Small intestine (tissue), 16 donors: ENCODE results near the gene PAK5. TPM values are rescaled to one million over a fixed set of nuclear protein-coding genes. Genes with fewer than 3 reads are reported as not detected.

Experiments
- DNase-seq, 2 donors: peaks; one replicate each; pipeline versions ENCODE4 v3.0.0 to v3.0.0-alpha.2; 2013
- FAIRE-seq: peaks from 2 replicates; lab custom pipeline; 2012; peaks lifted over from hg19 to GRCh38; lab: Jason Lieb, UNC
- H3K27ac ChIP-seq, 3 donors: one replicate each; pipeline ENCODE4 v1.5.1; 2013; ENCODE audit warnings: low read length in 2 of 3, mild to moderate bottlenecking in 2 of 3, control low read depth in 1 of 3, inconsistent platforms in 1 of 3, low read depth in 1 of 3, moderate library complexity in 1 of 3
- H3K27me3 ChIP-seq, 3 donors: one replicate each; pipeline ENCODE4 v1.6.1; 2013; ENCODE audit warnings: low read length in 3 of 3, inconsistent platforms in 1 of 3; ENCODE audit not compliant: control insufficient read depth in 3 of 3, insufficient read depth in 3 of 3
- H3K36me3 ChIP-seq, 3 donors: one replicate each; pipeline ENCODE4 v1.6.1; 2013; ENCODE audit warnings: low read length in 3 of 3, inconsistent platforms in 1 of 3, low read depth in 1 of 3, mild to moderate bottlenecking in 1 of 3, moderate library complexity in 1 of 3; ENCODE audit not compliant: control insufficient read depth in 3 of 3, insufficient read depth in 2 of 3
- H3K4me1 ChIP-seq, 3 donors: one replicate each; pipeline ENCODE4 v1.6.1; 2013; ENCODE audit warnings: low read length in 2 of 3, inconsistent platforms in 1 of 3, low read depth in 1 of 3, mild to moderate bottlenecking in 1 of 3, moderate library complexity in 1 of 3; ENCODE audit not compliant: control insufficient read depth in 3 of 3, insufficient read depth in 2 of 3
- H3K4me3 ChIP-seq, 3 donors: one replicate each; pipeline ENCODE4 v1.5.1; 2013; ENCODE audit warnings: low read length in 3 of 3, control low read depth in 1 of 3, inconsistent platforms in 1 of 3, low read depth in 1 of 3, mild to moderate bottlenecking in 1 of 3, moderate library complexity in 1 of 3
- H3K9me3 ChIP-seq, 2 donors: one replicate each; pipeline ENCODE4 v1.6.1; 2013; ENCODE audit warnings: low read depth in 1 of 2, low read length in 1 of 2; ENCODE audit not compliant: control insufficient read depth in 2 of 2, insufficient read depth in 1 of 2
- WGBS, 3 donors: extraction: QIAGEN DNeasy Blood & Tissue Kit; methylation state at CpG; one replicate each; pipeline ENCODE4 v1.1.7; 2013; 5-methylcytosine and 5-hydroxymethylcytosine counted together
- long read RNA-seq, 10 donors: transcript quantifications; one replicate each; lab custom pipeline, GENCODE V29; 2026
- polyA plus RNA-seq, 4 donors: library from polyadenylated mRNA; stranded (reverse) in 3 of 4; unstranded in 1 of 4; fragments of 200-250 nt in 3 of 4; fragments of 120-200 nt in 1 of 4; gene quantifications; one replicate each; pipeline versions ENCODE4 v1.2.1 to v1.2.3, GENCODE V29; 2013
- donor health status: healthy with polysubstance abuse.
- donor health status: control.
- donor health status: control.
- donor health status: Bipolar disorder and iron deficiency.
- donor health status: healthy.

The PAK5 gene
- polyA plus RNA-seq: under 1 TPM in 2 of 4 donors, not detected in 2; 0.10 to 0.27 TPM
- long read RNA-seq, donor 1: 0 reads
- long read RNA-seq, donor 2: 0 reads
- long read RNA-seq, donor 3: 0 reads
- long read RNA-seq, donor 4: 0 reads
- long read RNA-seq, donor 5: 0 reads
- long read RNA-seq, donor 6: 0 reads
- long read RNA-seq, donor 7: 0 reads
- long read RNA-seq, donor 8: 0 reads
- long read RNA-seq, donor 9: 0 reads
- long read RNA-seq, donor 10, full-length matches to known transcripts: 1 of 1 reads
- long read RNA-seq, donor 10, partial matches to known transcripts: 0 of 1 reads
- long read RNA-seq, donor 10, other reads (novel, unspliced or antisense): 0 of 1 reads

DNA sequence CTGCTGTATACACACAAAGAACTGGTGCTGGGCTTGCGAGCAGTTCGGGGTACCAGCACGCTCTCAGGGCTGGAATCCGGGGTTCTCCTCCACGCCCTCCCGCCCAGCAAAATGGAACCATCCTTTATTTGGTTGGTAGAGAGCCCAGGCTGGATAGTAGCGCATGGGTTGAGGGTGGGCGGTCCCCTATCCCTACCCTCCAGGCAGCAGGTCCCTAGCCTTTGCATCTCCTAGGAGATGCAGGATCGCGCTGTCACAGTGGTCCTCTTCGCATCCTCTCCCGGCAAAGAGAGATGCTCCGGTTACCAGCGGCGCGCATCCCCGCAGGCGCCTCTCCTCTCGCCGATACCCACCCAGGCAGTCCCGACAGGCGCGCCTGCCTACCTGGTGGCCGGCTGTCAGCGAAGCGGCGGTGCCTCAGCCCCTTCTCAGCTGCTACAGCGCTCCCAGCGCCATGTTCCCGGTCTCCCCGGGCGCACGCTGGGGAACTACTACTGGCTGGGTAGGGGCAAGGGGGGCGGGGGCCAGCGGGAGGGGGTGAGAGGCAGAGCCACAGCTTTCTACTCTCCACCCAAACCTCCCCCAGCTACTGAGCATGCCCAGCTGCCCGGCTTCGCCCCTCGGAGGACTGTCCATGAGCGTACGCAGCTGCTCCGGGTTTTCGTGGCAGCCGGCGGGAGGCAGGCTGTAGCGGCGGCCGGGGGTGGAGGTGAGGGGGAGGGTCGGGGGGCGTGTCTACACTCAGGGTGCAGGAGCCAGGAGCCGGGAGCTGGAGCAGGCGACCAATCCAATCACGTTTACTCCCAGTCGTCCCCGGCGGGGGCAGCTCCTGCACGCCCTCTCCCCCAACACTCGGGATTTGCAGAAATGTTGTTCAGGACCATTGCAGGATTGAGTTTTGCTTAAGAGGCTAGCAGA, at the start of gene PAK5:
Gene PAK5, minus strand, starts transcription at position 699 of the 918 bp plus-strand sequence. CDS start 194,748 bp downstream, outside the sequence.
- WGBS, 3 donors: 1 to 5% (median 2%) methylated on average over 53 to 57 of the region's 57 CpGs
- Histone ChIP-seq H3K4me3 (peak within 1 kb of the TSS in 1 of 3 donors; percentile 50), H3K36me3 (no peaks in the 10 kb centered on the region), H3K9me3 (peaks cover 0 to 3% of the 10 kb centered on the region in 2 donors), H3K27me3 (peaks cover 5 to 14% (median 13%) of the 10 kb centered on the region in 3 donors), H3K27ac (no peak within 1 kb of the TSS), H3K4me1 (peaks cover 0 to 9% (median 0%) of the 10 kb centered on the region in 3 donors)
- FAIRE-seq (no peak), DNase-seq (peak; percentile 29 to 83)

DNA sequence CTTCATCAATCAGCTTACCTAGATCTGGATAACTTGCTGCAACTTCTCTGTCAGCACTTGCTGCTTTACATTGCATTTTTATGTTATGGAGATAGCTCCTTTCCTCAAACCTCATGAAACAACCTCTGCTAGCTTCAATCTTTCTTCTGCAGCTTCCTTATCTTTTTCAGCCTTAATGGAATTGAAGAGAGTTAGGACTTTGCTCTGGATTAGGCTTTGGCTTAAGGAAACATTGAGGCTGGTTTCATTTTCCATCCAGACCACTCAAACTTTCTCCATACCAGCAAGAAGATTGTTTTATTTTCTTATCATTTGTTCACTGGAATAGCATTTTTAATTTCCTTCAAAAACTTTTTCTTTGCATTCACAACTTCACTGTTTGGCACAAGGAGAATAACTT, 48.8 kb upstream of the PAK5 start:
- H3K4me1 ChIP-seq: peaks cover 0 to 6% (median 0%) of the 10 kb centered on the region in 3 donors
- DNase-seq (peak; percentile 49 to 74), FAIRE-seq (no peak)
- peak overlapping the region in 2 of 3 donors; percentile 4 to 33 for H3K27ac ChIP-seq
- H3K27me3 ChIP-seq: no peaks in the 10 kb centered on the region
- H3K9me3 ChIP-seq: no peaks in the 10 kb centered on the region
- H3K36me3 ChIP-seq: no peaks in the 10 kb centered on the region
- no peak overlapping the region for H3K4me3 ChIP-seq

DNA sequence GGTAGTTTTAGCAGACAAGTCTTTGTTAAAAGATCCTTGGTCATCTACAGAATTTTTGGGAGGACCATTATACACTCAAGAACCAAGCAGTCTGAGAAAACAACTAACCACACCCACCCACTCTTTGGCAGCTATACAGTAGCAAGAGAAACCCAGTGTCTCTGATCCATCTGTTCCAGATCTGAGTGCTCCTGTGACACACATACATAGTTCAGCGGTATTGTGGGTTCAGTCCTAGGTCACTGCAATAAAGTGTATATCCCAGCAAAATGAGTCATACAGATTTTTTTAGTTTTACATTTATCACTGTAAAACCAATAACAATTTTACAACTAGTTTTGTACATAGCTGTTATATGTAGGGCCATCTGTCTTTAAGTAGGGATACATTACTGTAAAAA, 47.4 kb upstream of the PAK5 start:
- H3K4me1 ChIP-seq: peaks cover 0 to 6% (median 0%) of the 10 kb centered on the region in 3 donors
- H3K27ac ChIP-seq: peak overlapping the region in 1 of 3 donors; percentile 55
- FAIRE-seq: no peak
- H3K4me3 ChIP-seq: no peak overlapping the region
- H3K27me3 ChIP-seq: no peaks in the 10 kb centered on the region
- DNase-seq: peak; percentile 46 to 65
- no peaks in the 10 kb centered on the region for H3K9me3 ChIP-seq
- WGBS, 3 donors: 18 to 60% (median 33%) methylated on average over 1 of the region's 1 CpG
- H3K36me3 ChIP-seq: no peaks in the 10 kb centered on the region

DNA sequence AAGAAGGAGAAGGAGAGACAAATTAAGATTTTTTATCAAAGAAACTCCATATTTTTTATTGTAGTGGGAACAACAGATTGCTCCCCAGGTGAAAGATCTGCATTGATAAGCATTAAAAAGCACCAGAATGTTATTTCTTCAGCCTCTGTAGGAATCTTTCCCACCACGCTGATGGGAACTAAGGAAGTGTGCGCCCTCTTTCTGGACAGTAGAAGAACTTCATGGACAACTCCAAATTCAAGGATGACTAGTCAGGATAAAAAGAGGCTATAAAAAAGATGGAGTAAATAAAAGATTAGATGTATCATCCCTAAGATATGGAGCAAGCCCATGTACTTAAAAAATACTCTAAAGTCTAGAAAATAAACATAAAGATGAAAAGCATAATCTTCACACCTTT, 45.8 kb upstream of the PAK5 start:
- no peaks in the 10 kb centered on the region for H3K9me3 ChIP-seq
- FAIRE-seq (no peak), DNase-seq (no peak)
- WGBS, 3 donors: 40 to 47% (median 43%) methylated on average over 2 of the region's 2 CpGs
- H3K4me1 ChIP-seq: peaks cover 0 to 6% (median 0%) of the 10 kb centered on the region in 3 donors
- H3K27me3 ChIP-seq: no peaks in the 10 kb centered on the region
- H3K27ac ChIP-seq: no peak overlapping the region
- H3K36me3 ChIP-seq: no peaks in the 10 kb centered on the region
- H3K4me3 ChIP-seq: no peak overlapping the region

DNA sequence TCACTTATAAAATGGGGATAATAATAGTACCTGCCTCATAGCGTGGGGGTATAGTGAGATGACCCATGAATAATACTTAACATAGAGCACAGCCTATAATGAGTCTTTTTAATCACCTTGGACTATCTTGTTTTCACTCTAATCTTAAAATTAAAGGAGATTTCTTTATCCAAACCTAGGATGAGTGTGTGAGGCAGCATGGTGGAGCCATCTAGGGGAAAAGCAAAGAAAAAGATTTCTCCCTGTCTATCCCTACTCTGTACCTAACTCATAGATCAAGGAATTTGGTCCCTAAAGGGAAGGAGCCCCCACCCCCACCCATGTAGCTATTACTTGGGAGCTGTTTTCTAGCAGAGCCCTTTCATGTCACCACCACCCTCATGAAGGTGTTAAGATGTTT, 45.2 kb upstream of the PAK5 start:
- H3K4me3 ChIP-seq: no peak overlapping the region
- 32 to 57% (median 48%) methylated on average over 1 of the region's 1 CpG for WGBS, 3 donors
- no peaks in the 10 kb centered on the region for H3K27me3 ChIP-seq
- no peak overlapping the region for H3K27ac ChIP-seq
- H3K4me1 ChIP-seq: peaks cover 0 to 6% (median 0%) of the 10 kb centered on the region in 3 donors
- FAIRE-seq (no peak), DNase-seq (peak; percentile 15 to 45)
- no peaks in the 10 kb centered on the region for H3K36me3 ChIP-seq
- H3K9me3 ChIP-seq: no peaks in the 10 kb centered on the region

DNA sequence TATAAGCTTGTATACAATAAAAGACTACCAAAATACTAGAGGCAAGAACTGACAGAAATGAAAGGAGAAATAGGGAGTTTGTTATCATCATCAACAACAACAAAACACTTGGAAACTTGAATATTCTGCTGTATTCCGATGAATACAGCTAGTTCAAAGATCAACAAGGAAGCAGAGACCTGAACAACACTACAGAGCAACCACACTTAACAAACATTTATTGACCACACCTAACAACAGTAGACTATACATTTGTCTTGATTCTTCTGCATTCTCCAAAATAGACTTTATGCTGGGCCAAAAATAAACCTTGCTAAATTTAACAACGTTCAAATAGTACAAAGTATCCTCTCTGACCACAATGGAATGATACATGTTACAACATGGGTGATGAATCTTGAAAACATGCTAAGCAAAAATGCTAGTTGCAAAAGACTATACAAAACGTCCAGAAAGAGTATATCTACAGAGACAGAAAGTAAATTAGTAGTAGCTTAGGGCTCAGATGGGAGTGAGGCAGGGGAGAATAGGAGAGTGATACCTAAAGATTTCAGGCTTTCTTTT, 39.1 kb upstream of the PAK5 start:
- H3K4me1 ChIP-seq: no peaks in the 10 kb centered on the region
- H3K27me3 ChIP-seq: no peaks in the 10 kb centered on the region
- 21 to 48% (median 27%) methylated on average over 3 of the region's 3 CpGs for WGBS, 3 donors
- H3K36me3 ChIP-seq: no peaks in the 10 kb centered on the region
- FAIRE-seq (no peak), DNase-seq (peak in 1 of 2 donors; percentile 15)
- no peak overlapping the region for H3K27ac ChIP-seq
- H3K9me3 ChIP-seq: peaks cover 0 to 10% of the 10 kb centered on the region in 2 donors
- no peak overlapping the region for H3K4me3 ChIP-seq

DNA sequence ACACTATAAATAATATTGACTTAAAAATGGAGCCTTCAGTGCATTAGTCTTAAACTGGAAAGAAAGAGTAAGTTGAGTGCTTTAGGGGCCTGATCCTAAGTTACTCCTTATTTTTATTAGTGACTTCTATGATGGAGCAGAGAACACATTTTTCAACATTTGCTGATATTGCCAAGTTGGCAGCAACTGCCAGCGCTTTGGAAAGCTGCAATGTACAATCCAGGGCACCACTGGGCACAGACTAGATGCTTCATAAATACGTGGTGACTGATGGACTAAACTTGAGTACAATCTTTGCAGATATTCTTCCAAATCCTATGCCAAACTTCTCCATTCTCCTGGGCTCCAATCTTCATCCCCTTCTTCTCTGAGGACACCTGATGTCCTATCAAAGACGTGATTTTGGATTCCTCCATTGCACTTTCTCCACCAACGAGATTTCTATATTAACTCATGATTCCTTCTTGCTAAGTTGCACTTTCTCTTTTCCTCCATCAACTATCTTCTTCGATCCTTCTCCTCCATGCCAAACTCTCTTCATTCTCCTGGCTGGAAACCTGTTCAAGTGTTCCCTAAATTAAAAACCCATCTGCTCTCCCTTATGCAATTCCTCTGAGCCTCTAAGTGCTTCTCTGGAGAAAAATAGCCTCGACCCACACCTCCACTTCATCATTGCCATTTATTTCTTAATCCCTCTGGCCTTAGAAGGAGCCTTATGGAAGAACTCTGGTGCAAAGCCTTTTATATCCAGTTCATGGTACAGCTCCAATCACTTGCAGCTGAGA, 28.5 kb upstream of the PAK5 start:
- 68 to 79% (median 73%) methylated on average over 6 of the region's 6 CpGs for WGBS, 3 donors
- no peak for DNase-seq
- Histone ChIP-seq H3K27me3 (no peaks in the 10 kb centered on the region), H3K4me3 (no peak overlapping the region), H3K4me1 (no peaks in the 10 kb centered on the region), H3K9me3 (no peaks in the 10 kb centered on the region), H3K27ac (no peak overlapping the region), H3K36me3 (no peaks in the 10 kb centered on the region)
- FAIRE-seq: no peak
